Body of pancreas (tissue), 4 donors: ENCODE data around the gene GPX7. TPM values are rescaled to one million over a fixed set of nuclear protein-coding genes. Genes with fewer than 3 reads are reported as not detected.
A peak's percentile ranks its signal among the peaks of the same experiment; 100 is the strongest.

Source experiments
- ATAC-seq: fragments of 150-250 bp; one replicate; pipeline ENCODE4 v1.9.1; 2016
- DNase-seq, 4 donors: peaks; one replicate each; pipeline ENCODE4 v3.0.0-alpha.2; 2019
- H3K27ac ChIP-seq, 4 donors: fragments of 200-600 bp; sonication (generic); 1 replicate in 3 of 4; 2 replicates in 1 of 4; pipeline versions ENCODE4 v1.5.1 to v1.6.1; 2016 to 2019; ENCODE audit warnings: mild to moderate bottlenecking in 1 of 4, mixed read lengths in 1 of 4, moderate library complexity in 1 of 4
- H3K27me3 ChIP-seq, 2 donors: fragments of 200-600 bp; sonication (generic); one replicate each; pipeline ENCODE4 v1.6.0; 2016; ENCODE audit warnings: mild to moderate bottlenecking in 1 of 2
- H3K36me3 ChIP-seq, 2 donors: fragments of 200-600 bp; sonication (generic); replicated peaks in 1 of 2; 2 replicates each; pipeline ENCODE4 v1.5.1; 2016; ENCODE audit warnings: low read depth in 2 of 2; ENCODE audit not compliant: insufficient read depth in 1 of 2
- H3K4me1 ChIP-seq: fragments of 200-600 bp; sonication (generic); one replicate; pipeline ENCODE4 v1.6.0; 2016
- H3K4me3 ChIP-seq, 2 donors: fragments of 200-600 bp; sonication (generic); 1 replicate in 1 of 2; 2 replicates in 1 of 2; pipeline ENCODE4 v1.5.1; 2016 to 2019
- H3K9me3 ChIP-seq, 3 donors: fragments of 200-600 bp; sonication (generic); 1 replicate in 2 of 3; 2 replicates in 1 of 3; pipeline ENCODE4 v1.5.1; 2016
- POLR2A ChIP-seq, 3 donors: fragments of 450-650 bp; IDR thresholded peaks; one replicate each; pipeline ENCODE4 v1.6.1; 2016; ENCODE audit warnings: antibody characterized with exemption in 3 of 3, mild to moderate bottlenecking in 2 of 3
- WGBS, 2 donors: methylation state at CpG; one replicate each; pipeline ENCODE4 v1.1.5; 2017; 5-methylcytosine and 5-hydroxymethylcytosine counted together
- intact Hi-C: fragments of 100-400 bp; cut with DNase I; formaldehyde crosslinking; loops from one replicate; pipeline ENCODE4 v1.15.1; 2023
- total RNA-seq, 2 donors: library from RNA; depleted of rRNA; stranded (reverse); fragments of >200 nt; gene quantifications; one replicate each; pipeline ENCODE4 v1.1.0, GENCODE V29; 2016
- TF ChIP-seq, protein P1 (sequence below), 7 experiments: fragments of 450-650 bp in 4 of 7; fragments of 200-600 bp in 3 of 7; sonication (generic) in 3 of 7; IDR thresholded peaks; one replicate each; pipeline ENCODE4 v1.5.1; 2016 to 2019; ENCODE audit warnings: antibody characterized with exemption in 7 of 7

Gene GPX7
- total RNA-seq, 2 donors from 2014 or later, result 9.6 to 22.1 TPM

DNA sequence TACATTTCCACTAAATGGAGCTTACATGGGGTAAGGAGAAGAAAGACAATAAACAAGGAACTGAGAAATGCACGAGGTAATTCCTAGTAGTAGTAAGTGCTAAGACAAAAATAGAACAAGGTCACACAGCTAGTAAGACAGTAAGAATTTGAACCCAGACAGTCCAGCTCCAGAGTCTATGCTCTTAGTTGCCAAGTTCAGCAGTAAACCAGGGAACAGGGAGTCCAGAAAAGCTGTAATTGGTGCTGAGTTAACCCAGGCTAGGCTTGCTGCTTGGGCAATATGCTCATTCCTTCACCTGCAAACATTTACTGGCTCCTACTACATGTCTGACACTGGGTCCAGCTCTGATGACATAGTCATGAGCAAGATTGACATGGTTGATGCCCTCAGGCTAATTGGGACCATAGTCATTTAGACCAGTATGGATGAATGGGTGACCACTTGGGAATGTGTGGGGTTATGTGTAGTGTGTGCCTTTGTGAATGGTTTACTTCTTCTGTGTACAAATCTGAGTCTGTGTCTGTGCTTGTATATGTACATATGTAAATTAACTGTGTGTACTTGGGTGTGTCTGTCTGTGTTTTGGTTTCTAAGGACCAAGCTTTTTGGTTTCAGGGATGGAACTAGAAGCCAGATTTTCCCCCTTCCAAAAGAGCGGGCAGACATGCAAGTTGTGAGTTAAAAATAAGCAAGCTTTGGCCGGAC lies 2.0 kb downstream of the GPX7 start:
- H3K27me3 ChIP-seq, result no peaks in the 10 kb centered on the region
- H3K36me3 ChIP-seq, result peaks cover 0 to 3% of the 10 kb centered on the region in 2 donors
- peaks cover 29% of the 10 kb centered on the region for H3K4me1 ChIP-seq
- WGBS, 2 donors, result 29 to 54% methylated on average over 3 of the region's 3 CpGs
- H3K9me3 ChIP-seq, result no peaks in the 10 kb centered on the region
- peak overlapping the region in 1 of 4 donors; percentile 15 for H3K27ac ChIP-seq
- DNase-seq, result no peak
- no peak for ATAC-seq
- TF ChIP-seq POLR2A (IDR thresholded peaks at IDR 0.05), result no peak
- TF ChIP-seq, protein P1, sequence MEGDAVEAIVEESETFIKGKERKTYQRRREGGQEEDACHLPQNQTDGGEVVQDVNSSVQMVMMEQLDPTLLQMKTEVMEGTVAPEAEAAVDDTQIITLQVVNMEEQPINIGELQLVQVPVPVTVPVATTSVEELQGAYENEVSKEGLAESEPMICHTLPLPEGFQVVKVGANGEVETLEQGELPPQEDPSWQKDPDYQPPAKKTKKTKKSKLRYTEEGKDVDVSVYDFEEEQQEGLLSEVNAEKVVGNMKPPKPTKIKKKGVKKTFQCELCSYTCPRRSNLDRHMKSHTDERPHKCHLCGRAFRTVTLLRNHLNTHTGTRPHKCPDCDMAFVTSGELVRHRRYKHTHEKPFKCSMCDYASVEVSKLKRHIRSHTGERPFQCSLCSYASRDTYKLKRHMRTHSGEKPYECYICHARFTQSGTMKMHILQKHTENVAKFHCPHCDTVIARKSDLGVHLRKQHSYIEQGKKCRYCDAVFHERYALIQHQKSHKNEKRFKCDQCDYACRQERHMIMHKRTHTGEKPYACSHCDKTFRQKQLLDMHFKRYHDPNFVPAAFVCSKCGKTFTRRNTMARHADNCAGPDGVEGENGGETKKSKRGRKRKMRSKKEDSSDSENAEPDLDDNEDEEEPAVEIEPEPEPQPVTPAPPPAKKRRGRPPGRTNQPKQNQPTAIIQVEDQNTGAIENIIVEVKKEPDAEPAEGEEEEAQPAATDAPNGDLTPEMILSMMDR (IDR thresholded peaks at IDR 0.05), result no peak
- intact Hi-C loops, result no loop called here
- H3K4me3 ChIP-seq, result no peak overlapping the region

- H3K4me1 ChIP-seq, result peaks cover 11% of the 10 kb centered on the region
- no peak overlapping the region for H3K4me3 ChIP-seq
- H3K36me3 ChIP-seq, result no peaks in the 10 kb centered on the region
- no peaks in the 10 kb centered on the region for H3K9me3 ChIP-seq
- WGBS, 2 donors, result 40 to 64% methylated on average over 2 of the region's 2 CpGs
- no peak overlapping the region for H3K27ac ChIP-seq
- TF ChIP-seq, protein P1 (IDR thresholded peaks at IDR 0.05), result no peak
- no peak for TF ChIP-seq POLR2A (IDR thresholded peaks at IDR 0.05)
- DNase-seq, result no peak
- intact Hi-C loops, result no loop called here
- ATAC-seq, result no peak
- H3K27me3 ChIP-seq, result no peaks in the 10 kb centered on the region
Measured at GRCh38 chr1:52613636-52614373, 11.6 kb downstream of the GPX7 start.

GRCh38 chr1:52614671-52615070 lies 12.5 kb downstream of the GPX7 start:
- ATAC-seq, result no peak

DNA sequence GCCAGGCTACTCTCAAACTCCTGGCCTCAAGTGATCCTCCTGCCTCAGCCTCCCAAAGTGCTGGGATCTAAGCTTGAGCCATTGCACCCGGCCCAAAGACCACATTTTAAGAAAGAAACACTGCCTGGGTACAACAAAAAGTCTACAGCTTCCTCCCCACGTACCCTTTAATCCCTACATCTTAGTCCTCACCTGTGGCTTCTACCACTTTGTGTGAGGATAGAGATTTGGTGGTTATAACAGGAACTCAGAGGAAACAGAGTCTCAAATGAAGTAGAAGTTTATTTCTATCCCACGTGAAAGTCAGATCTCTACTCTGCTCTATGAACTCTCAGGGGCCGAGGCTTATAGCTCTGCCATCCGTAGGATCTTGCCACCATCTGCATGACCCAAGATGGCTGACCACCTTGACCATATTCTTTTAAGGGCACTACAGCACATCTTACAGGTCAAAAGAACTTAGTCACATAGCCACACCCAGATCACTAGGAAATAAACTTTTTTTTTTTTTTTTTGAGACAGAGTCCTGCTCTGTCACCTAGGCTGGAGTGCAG lies 13.4 kb downstream of the GPX7 start:
- H3K27me3 ChIP-seq, result no peaks in the 10 kb centered on the region
- H3K4me1 ChIP-seq, result peaks cover 11% of the 10 kb centered on the region
- DNase-seq, result no peak
- no peak for TF ChIP-seq POLR2A (IDR thresholded peaks at IDR 0.05)
- TF ChIP-seq, protein P1 (IDR thresholded peaks at IDR 0.05), result no peak
- no peak overlapping the region for H3K27ac ChIP-seq
- H3K4me3 ChIP-seq, result no peak overlapping the region
- intact Hi-C loops, result no loop called here
- ATAC-seq, result no peak
- 73 to 86% methylated on average over 5 of the region's 5 CpGs for WGBS, 2 donors
- H3K9me3 ChIP-seq, result no peaks in the 10 kb centered on the region
- H3K36me3 ChIP-seq, result no peaks in the 10 kb centered on the region

More at GRCh38 chr1:52614671-52615070, 12.5 kb downstream of the GPX7 start:
- TF ChIP-seq, protein P1 (IDR thresholded peaks at IDR 0.05), result no peak
- no peak for TF ChIP-seq POLR2A (IDR thresholded peaks at IDR 0.05)
- H3K36me3 ChIP-seq, result no peaks in the 10 kb centered on the region
- H3K9me3 ChIP-seq, result no peaks in the 10 kb centered on the region
- WGBS, 2 donors, result 97% methylated on average over 5 of the region's 5 CpGs
- H3K4me3 ChIP-seq, result no peak overlapping the region
- H3K4me1 ChIP-seq, result peaks cover 11% of the 10 kb centered on the region
- no peaks in the 10 kb centered on the region for H3K27me3 ChIP-seq
- no peak overlapping the region for H3K27ac ChIP-seq
- intact Hi-C loops, result no loop called here
- no peak for DNase-seq
